Activated CD8-positive, alpha-beta memory T cell treated with anti-CD3 and anti-CD28 coated beads, Interleukin-2, amount 50 U/mL, for 4 hours (primary cell): Measurements from ENCODE around the gene ESRP2.

Experiments used
- DNase-seq: peaks from one replicate; pipeline ENCODE4 v3.0.0-alpha.2; 2020

Gene ESRP2

GRCh38 chr16:68263559-68264127 lies 27.7 kb upstream of the ESRP2 start:
- no peak for DNase-seq

- DNase-seq: no peak
These were observed 23.3 kb upstream of the ESRP2 start for GRCh38 chr16:68259007-68259825.

- DNase-seq: no peak
These were observed 22.2 kb upstream of the ESRP2 start for GRCh38 chr16:68257906-68258800.

- DNase-seq: no peak
These were observed 21.5 kb upstream of the ESRP2 start for GRCh38 chr16:68257251-68257905.

- DNase-seq: no peak
These were observed 19.8 kb upstream of the ESRP2 start for GRCh38 chr16:68255712-68256111.

GRCh38 chr16:68253721-68254120 lies 17.8 kb upstream of the ESRP2 start:
- DNase-seq: no peak

- DNase-seq: no peak
These were observed 16.5 kb upstream of the ESRP2 start for GRCh38 chr16:68252383-68252782.

GRCh38 chr16:68251832-68252231 lies 15.9 kb upstream of the ESRP2 start:
- DNase-seq: no peak

- no peak for DNase-seq
These were observed 15.0 kb upstream of the ESRP2 start for GRCh38 chr16:68250951-68251350.

GRCh38 chr16:68249371-68249770 lies 13.4 kb upstream of the ESRP2 start:
- no peak for DNase-seq

GRCh38 chr16:68247932-68248331 lies 12.0 kb upstream of the ESRP2 start:
- DNase-seq: no peak

GRCh38 chr16:68247400-68247799 lies 11.5 kb upstream of the ESRP2 start:
- no peak for DNase-seq

- no peak for DNase-seq
These were observed 10.7 kb upstream of the ESRP2 start for GRCh38 chr16:68246666-68247065.

- no peak for DNase-seq
These were observed 10.2 kb upstream of the ESRP2 start for GRCh38 chr16:68246121-68246520.

- DNase-seq: peak; percentile 98
These were observed 9.3 kb upstream of the ESRP2 start, which contains the start of gene PLA2G15 for GRCh38 chr16:68244903-68245853. Gene PLA2G15, plus strand, starts transcription at chr16:68245373. Its CDS starts 54 bp downstream, at chr16:68245427.

- DNase-seq: no peak
These were observed 8.6 kb upstream of the ESRP2 start for GRCh38 chr16:68244481-68244902.

- DNase-seq: no peak
These were observed 7.3 kb upstream of the ESRP2 start for GRCh38 chr16:68242926-68243858.

- DNase-seq: no peak
These were observed 6.2 kb upstream of the ESRP2 start for GRCh38 chr16:68242085-68242484.

- DNase-seq: no peak
These were observed 2.1 kb upstream of the ESRP2 start for GRCh38 chr16:68238029-68238345.

GRCh38 chr16:68237243-68238028 lies 1.5 kb upstream of the ESRP2 start:
- DNase-seq: peak; percentile 91
